Liver (tissue), 9 donors: Measurements from ENCODE around the gene RCAN2. TPM values are rescaled to one million over a fixed set of nuclear protein-coding genes. Genes with fewer than 3 reads are reported as not detected.

Experiments
- DNase-seq: peaks from one replicate; pipeline ENCODE4 v3.0.0-alpha.2; 2017; ENCODE audit warnings: low spot score
- H3K27ac ChIP-seq, 2 donors: one replicate each; pipeline ENCODE4 v1.7.0; 2013; ENCODE audit warnings: inconsistent platforms in 2 of 2, low read length in 2 of 2, control low read depth in 1 of 2, low read depth in 1 of 2, mild to moderate bottlenecking in 1 of 2
- H3K27me3 ChIP-seq, 4 donors: one replicate each; pipeline versions ENCODE4 v1.6.1 to v1.7.0; 2013; ENCODE audit warnings: low read length in 3 of 4, inconsistent platforms in 1 of 4, mild to moderate bottlenecking in 1 of 4, moderate library complexity in 1 of 4; ENCODE audit not compliant: control insufficient read depth in 4 of 4, insufficient read depth in 4 of 4
- H3K36me3 ChIP-seq, 4 donors: one replicate each; pipeline versions ENCODE4 v1.6.1 to v1.7.0; 2013; ENCODE audit warnings: low read length in 3 of 4, mild to moderate bottlenecking in 3 of 4, low read depth in 1 of 4, moderate library complexity in 1 of 4; ENCODE audit not compliant: control insufficient read depth in 4 of 4, insufficient read depth in 3 of 4
- H3K4me1 ChIP-seq, 4 donors: one replicate each; pipeline versions ENCODE4 v1.6.1 to v1.7.0; 2013; ENCODE audit warnings: low read length in 3 of 4, mild to moderate bottlenecking in 3 of 4, moderate library complexity in 1 of 4; ENCODE audit not compliant: control insufficient read depth in 4 of 4, insufficient read depth in 4 of 4
- H3K4me3 ChIP-seq, 3 donors: one replicate each; pipeline versions ENCODE4 v1.6.1 to v1.7.0; 2013; ENCODE audit warnings: low read length in 3 of 3, control low read depth in 1 of 3, low read depth in 1 of 3, mild to moderate bottlenecking in 1 of 3
- H3K9ac ChIP-seq, 2 donors: one replicate each; pipeline ENCODE4 v1.7.0; 2013; ENCODE audit warnings: low read length in 2 of 2, mild to moderate bottlenecking in 2 of 2, moderate library complexity in 2 of 2, control low read depth in 1 of 2, low read depth in 1 of 2
- H3K9me3 ChIP-seq, 4 donors: one replicate each; pipeline versions ENCODE4 v1.6.1 to v1.7.0; 2013; ENCODE audit warnings: low read length in 3 of 4; ENCODE audit not compliant: control insufficient read depth in 4 of 4
- FOXA1 ChIP-seq: IDR thresholded peaks from 2 replicates; pipeline ENCODE4 v1.6.1; 2016; ENCODE audit warnings: antibody characterized with exemption
- GABPA ChIP-seq, 2 donors: IDR thresholded peaks in 1 of 2; conservative IDR thresholded peaks in 1 of 2; 2 replicates each; pipeline ENCODE4 v1.6.1; 2016; ENCODE audit warnings: antibody characterized with exemption in 2 of 2, mild to moderate bottlenecking in 1 of 2, moderate library complexity in 1 of 2
- HNF4A ChIP-seq, 2 donors: conservative IDR thresholded peaks; 2 replicates each; pipeline ENCODE4 v1.6.1; 2016; ENCODE audit warnings: antibody characterized with exemption in 2 of 2, mild to moderate bottlenecking in 2 of 2
- JUND ChIP-seq, 2 donors: IDR thresholded peaks; 2 replicates each; pipeline ENCODE4 v1.6.1; 2016; ENCODE audit warnings: antibody characterized with exemption in 2 of 2
- RXRA ChIP-seq, 2 donors: IDR thresholded peaks; 2 replicates each; pipeline ENCODE4 v1.6.1; 2017 to 2018; ENCODE audit warnings: antibody characterized with exemption in 2 of 2, mild to moderate bottlenecking in 1 of 2
- SP1 ChIP-seq: IDR thresholded peaks from 2 replicates; pipeline ENCODE4 v1.6.1; 2018; ENCODE audit warnings: antibody characterized with exemption, mild to moderate bottlenecking
- TAF1 ChIP-seq: conservative IDR thresholded peaks from 2 replicates; pipeline ENCODE4 v1.6.1; 2016; ENCODE audit warnings: antibody characterized with exemption, mild to moderate bottlenecking
- WGBS: extraction: QIAGEN DNeasy Blood & Tissue Kit; methylation state at CpG from one replicate; pipeline ENCODE4 v1.1.7; 2013; 5-methylcytosine and 5-hydroxymethylcytosine counted together
- polyA plus RNA-seq, 2 donors: library from polyadenylated mRNA; stranded (reverse) in 1 of 2; unstranded in 1 of 2; fragments of 200-250 nt in 1 of 2; fragments of >200 nt in 1 of 2; fragmentation: Nextera tagmentation in 1 of 2; extraction: Ambion mirVana in 1 of 2; gene quantifications; one replicate each; pipeline versions ENCODE4 v1.2.1 to v1.2.3, GENCODE V29; 2013 to 2015
- total RNA-seq, 2 donors: library from RNA; depleted of rRNA; stranded (reverse); fragments of >200 nt; gene quantifications; one replicate each; pipeline ENCODE4 v1.2.3, GENCODE V29; 2014
- TF ChIP-seq, protein P1 (sequence below): IDR thresholded peaks from 2 replicates; pipeline ENCODE4 v1.6.1; 2016; ENCODE audit warnings: antibody characterized with exemption
- TF ChIP-seq, protein P2 (sequence below): IDR thresholded peaks from 2 replicates; pipeline ENCODE4 v1.6.1; 2016; ENCODE audit warnings: antibody characterized with exemption
- TF ChIP-seq, protein P3 (sequence below): fragments of 150-350 bp; IDR thresholded peaks from 2 replicates; pipeline ENCODE4 v1.5.1; 2017; ENCODE audit warnings: improper control_type of control experiment, low read depth, low read length; ENCODE audit not compliant: missing input control
- TF ChIP-seq, protein P4 (sequence below): IDR thresholded peaks from 2 replicates; pipeline ENCODE4 v1.6.1; 2016; ENCODE audit warnings: antibody characterized with exemption
- donor health status: healthy.
- donor health status: healthy.
- donor health status: healthy.
- donor health status: healthy.
- donor health status: healthy.

Gene RCAN2
- total and polyA plus RNA-seq, 4 donors: 0.19 to 8.2 (median 2.4) TPM

DNA sequence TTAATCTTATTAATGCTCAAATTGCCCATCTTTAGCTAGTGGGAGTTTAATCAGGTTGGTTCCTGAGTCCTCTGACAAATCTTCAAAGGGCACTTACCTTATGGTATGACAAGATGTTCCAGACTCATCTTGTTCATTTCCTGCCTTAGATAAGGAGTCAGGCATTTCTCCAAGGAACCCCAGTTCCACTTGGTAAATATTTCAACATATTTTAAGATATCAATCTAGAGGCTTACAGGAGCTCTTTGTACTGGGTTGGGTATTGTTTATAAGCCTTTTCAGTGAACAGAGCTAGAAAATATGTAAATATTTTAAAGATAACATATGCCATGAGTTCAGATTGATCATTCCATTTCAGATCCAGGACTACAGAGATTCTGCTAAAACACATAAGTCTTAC lies 159.8 kb downstream of the RCAN2 start:
- Histone ChIP-seq H3K4me3 (no peak overlapping the region), H3K36me3 (no peaks in the 10 kb centered on the region), H3K27ac (no peak overlapping the region), H3K4me1 (no peaks in the 10 kb centered on the region), H3K9me3 (no peaks in the 10 kb centered on the region), H3K27me3 (no peaks in the 10 kb centered on the region), H3K9ac (no peak overlapping the region)
- no peak for TF ChIP-seq FOXA1
- no peak for TF ChIP-seq RXRA (IDR thresholded peaks at IDR 0.05)
- TF ChIP-seq TAF1: no peak
- no peak for DNase-seq

DNA sequence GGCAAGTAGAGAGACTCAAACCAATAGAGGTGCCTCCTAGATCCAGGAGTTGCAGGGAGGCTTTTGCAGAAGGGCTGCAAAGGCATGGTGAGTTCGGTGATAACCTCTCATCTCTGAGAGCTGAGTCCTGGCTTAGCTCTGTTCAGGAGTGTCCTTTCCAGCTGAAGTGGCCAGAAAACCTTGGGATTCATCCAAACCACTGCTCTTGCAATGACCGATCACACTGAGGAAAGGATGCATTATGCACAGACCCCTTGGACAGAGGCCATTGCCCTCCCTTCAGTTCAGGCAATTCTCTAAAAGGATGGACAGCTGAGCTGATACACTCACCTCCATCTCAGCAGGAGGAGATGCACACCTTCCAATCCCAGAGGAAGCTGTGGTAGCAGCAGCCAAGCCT lies 161.7 kb downstream of the RCAN2 start:
- Histone ChIP-seq H3K4me1 (no peaks in the 10 kb centered on the region), H3K9me3 (no peaks in the 10 kb centered on the region), H3K27ac (no peak overlapping the region), H3K9ac (no peak overlapping the region), H3K4me3 (no peak overlapping the region), H3K27me3 (no peaks in the 10 kb centered on the region), H3K36me3 (no peaks in the 10 kb centered on the region)
- DNase-seq: no peak
- TF ChIP-seq, protein P1, sequence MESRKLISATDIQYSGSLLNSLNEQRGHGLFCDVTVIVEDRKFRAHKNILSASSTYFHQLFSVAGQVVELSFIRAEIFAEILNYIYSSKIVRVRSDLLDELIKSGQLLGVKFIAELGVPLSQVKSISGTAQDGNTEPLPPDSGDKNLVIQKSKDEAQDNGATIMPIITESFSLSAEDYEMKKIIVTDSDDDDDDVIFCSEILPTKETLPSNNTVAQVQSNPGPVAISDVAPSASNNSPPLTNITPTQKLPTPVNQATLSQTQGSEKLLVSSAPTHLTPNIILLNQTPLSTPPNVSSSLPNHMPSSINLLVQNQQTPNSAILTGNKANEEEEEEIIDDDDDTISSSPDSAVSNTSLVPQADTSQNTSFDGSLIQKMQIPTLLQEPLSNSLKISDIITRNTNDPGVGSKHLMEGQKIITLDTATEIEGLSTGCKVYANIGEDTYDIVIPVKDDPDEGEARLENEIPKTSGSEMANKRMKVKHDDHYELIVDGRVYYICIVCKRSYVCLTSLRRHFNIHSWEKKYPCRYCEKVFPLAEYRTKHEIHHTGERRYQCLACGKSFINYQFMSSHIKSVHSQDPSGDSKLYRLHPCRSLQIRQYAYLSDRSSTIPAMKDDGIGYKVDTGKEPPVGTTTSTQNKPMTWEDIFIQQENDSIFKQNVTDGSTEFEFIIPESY: no peak
- TF ChIP-seq HNF4A (conservative IDR thresholded peaks at IDR 0.05) (no peak), GABPA (IDR thresholded peaks at IDR 0.05 in 1 of 2, conservative IDR thresholded peaks at IDR 0.05 in 1 of 2) (no peak)
- TF ChIP-seq, protein P2, sequence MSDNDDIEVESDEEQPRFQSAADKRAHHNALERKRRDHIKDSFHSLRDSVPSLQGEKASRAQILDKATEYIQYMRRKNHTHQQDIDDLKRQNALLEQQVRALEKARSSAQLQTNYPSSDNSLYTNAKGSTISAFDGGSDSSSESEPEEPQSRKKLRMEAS: no peak
- 45% methylated on average over 2 of the region's 2 CpGs for WGBS

DNA sequence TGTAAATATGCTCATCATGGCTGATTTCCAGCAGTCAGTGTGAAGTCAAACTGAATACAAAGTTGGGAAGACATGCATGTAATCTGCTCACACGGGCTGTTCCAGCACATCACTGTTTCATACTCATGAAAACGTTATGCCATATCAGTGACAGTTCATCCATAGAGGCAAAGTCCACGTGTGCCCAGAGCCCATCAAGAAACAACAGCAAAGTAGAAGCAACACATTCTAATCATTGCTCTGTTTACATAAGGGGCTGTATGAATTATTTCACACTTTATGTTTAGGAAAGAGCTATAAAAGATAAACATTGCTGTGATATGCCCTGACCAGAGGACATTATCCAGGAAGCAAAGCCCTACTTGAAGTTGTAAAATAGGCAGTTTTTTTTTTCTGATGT lies 163.5 kb downstream of the RCAN2 start:
- 31% methylated on average over 3 of the region's 3 CpGs for WGBS

More for the DNA sequence above, 163.5 kb downstream of the RCAN2 start:
- no peaks in the 10 kb centered on the region for H3K9me3 ChIP-seq
- H3K4me3 ChIP-seq: no peak overlapping the region
- no peaks in the 10 kb centered on the region for H3K27me3 ChIP-seq
- no peak overlapping the region for H3K27ac ChIP-seq
- peak; percentile 33 to 63 for TF ChIP-seq HNF4A (conservative IDR thresholded peaks at IDR 0.05)
- TF ChIP-seq, protein P3, sequence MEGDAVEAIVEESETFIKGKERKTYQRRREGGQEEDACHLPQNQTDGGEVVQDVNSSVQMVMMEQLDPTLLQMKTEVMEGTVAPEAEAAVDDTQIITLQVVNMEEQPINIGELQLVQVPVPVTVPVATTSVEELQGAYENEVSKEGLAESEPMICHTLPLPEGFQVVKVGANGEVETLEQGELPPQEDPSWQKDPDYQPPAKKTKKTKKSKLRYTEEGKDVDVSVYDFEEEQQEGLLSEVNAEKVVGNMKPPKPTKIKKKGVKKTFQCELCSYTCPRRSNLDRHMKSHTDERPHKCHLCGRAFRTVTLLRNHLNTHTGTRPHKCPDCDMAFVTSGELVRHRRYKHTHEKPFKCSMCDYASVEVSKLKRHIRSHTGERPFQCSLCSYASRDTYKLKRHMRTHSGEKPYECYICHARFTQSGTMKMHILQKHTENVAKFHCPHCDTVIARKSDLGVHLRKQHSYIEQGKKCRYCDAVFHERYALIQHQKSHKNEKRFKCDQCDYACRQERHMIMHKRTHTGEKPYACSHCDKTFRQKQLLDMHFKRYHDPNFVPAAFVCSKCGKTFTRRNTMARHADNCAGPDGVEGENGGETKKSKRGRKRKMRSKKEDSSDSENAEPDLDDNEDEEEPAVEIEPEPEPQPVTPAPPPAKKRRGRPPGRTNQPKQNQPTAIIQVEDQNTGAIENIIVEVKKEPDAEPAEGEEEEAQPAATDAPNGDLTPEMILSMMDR: no peak
- TF ChIP-seq, protein P4, sequence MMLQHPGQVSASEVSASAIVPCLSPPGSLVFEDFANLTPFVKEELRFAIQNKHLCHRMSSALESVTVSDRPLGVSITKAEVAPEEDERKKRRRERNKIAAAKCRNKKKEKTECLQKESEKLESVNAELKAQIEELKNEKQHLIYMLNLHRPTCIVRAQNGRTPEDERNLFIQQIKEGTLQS: no peak
- no peak for TF ChIP-seq JUND (IDR thresholded peaks at IDR 0.05)
- peak; percentile 14 for TF ChIP-seq SP1
- no peak overlapping the region for H3K9ac ChIP-seq
- H3K4me1 ChIP-seq: no peaks in the 10 kb centered on the region
- no peak for DNase-seq
- H3K36me3 ChIP-seq: no peaks in the 10 kb centered on the region
